HEK293T (cell line): ENCODE results near the gene KHDC3L.

Experiments
- BHLHE40 ChIP-seq: fragments of 450-650 bp; IDR thresholded peaks from 2 replicates; pipeline ENCODE4 v1.6.1; 2016; ENCODE audit warnings: mild to moderate bottlenecking, moderate library complexity, borderline replicate concordance
- FOXA1 ChIP-seq: fragments of 450-650 bp; IDR thresholded peaks from 2 replicates; pipeline ENCODE4 v1.6.1; 2016; ENCODE audit warnings: mild to moderate bottlenecking
- SP1 ChIP-seq: fragments of 450-650 bp; IDR thresholded peaks from 2 replicates; pipeline ENCODE4 v1.6.1; 2017
- TARDBP ChIP-seq: fragments of 450-650 bp; IDR thresholded peaks from 2 replicates; pipeline ENCODE4 v1.6.1; 2016

- TF ChIP-seq SP1 (no peak), FOXA1 (no peak), TARDBP (no peak), BHLHE40 (no peak)
These were observed 46.9 kb downstream of the KHDC3L start for GRCh38 chr6:73409395-73409794.
